ENCODE data around the gene SLC4A8. TPM values are rescaled to one million over a fixed set of nuclear protein-coding genes. Genes with fewer than 3 reads are reported as not detected.

The SLC4A8 gene
- total and polyA plus RNA-seq, 4 donors: 1.1 to 12.2 (median 3.0) TPM

DNA sequence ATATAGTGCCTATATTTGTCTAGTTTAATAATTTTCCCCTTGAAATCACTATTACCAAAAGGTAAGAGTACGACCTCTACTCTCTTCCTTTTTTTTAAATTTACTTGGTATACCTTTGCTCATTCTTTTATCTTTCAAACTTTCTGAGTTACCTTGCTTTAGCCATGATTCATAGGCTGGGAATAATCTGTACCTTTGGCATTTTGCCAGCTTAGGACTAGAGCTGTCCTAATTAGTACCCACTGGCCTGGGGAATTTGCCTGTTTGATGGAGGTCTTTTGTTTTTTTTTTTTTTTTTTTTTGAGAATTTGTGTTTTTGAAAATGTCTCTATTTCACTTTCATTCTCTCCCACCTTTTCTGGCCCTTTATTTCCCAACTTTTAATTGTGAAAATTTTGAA is 8.7 kb upstream of the SLC4A8 start:
- Histone ChIP-seq H3K4me1 (ENCODE audit: control insufficient read depth in 5 of 5, insufficient read depth in 5 of 5, low read length in 5 of 5) (no peaks in the 10 kb centered on the region), H3K36me3 (ENCODE audit: control insufficient read depth in 4 of 4, insufficient read depth in 4 of 4, low read length in 4 of 4) (no peaks in the 10 kb centered on the region), H3K27ac (ENCODE audit: low read depth in 1 of 2, low read length in 1 of 2) (no peak overlapping the region), H3K9ac (ENCODE audit: insufficient read depth in 1 of 2, low read length in 2 of 2) (no peak overlapping the region), H3K9me3 (ENCODE audit: control insufficient read depth in 4 of 4, insufficient read depth in 3 of 4, low read length in 3 of 4) (no peaks in the 10 kb centered on the region), H3K27me3 (ENCODE audit: control insufficient read depth in 3 of 3, insufficient read depth in 3 of 3, low read length in 2 of 3) (no peaks in the 10 kb centered on the region), H3K4me3 (no peak overlapping the region)
- DNase-seq (no peak), ATAC-seq (ENCODE audit: insufficient read depth, low FRiP score) (no peak)
- 88 to 98% methylated on average over 1 of the region's 1 CpG for WGBS, 2 donors
- TF ChIP-seq, protein P1, sequence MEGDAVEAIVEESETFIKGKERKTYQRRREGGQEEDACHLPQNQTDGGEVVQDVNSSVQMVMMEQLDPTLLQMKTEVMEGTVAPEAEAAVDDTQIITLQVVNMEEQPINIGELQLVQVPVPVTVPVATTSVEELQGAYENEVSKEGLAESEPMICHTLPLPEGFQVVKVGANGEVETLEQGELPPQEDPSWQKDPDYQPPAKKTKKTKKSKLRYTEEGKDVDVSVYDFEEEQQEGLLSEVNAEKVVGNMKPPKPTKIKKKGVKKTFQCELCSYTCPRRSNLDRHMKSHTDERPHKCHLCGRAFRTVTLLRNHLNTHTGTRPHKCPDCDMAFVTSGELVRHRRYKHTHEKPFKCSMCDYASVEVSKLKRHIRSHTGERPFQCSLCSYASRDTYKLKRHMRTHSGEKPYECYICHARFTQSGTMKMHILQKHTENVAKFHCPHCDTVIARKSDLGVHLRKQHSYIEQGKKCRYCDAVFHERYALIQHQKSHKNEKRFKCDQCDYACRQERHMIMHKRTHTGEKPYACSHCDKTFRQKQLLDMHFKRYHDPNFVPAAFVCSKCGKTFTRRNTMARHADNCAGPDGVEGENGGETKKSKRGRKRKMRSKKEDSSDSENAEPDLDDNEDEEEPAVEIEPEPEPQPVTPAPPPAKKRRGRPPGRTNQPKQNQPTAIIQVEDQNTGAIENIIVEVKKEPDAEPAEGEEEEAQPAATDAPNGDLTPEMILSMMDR (IDR thresholded peaks at IDR 0.05; ENCODE audit: control extremely low read depth, extremely low read depth): no peak

DNA sequence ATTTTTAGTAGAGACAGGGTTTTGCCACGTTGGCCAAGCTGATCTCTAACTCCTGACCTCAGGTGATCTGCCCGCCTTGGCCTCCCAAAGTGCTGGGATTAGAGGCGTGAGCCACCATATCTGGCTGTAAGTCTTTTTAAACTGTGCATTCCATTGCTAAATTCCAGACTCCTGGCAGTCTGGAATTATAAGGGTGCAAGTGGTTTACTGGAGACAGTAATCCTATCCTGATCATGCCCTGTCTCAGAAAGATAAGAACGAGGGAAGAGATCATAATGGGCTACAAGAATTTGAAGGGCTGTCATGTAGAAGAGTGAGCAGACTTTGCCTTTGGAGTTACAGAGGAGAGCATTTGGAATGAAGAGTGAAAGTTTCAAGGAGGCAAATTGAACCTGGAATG is 6.8 kb upstream of the SLC4A8 start:
- TF ChIP-seq, protein P1 (IDR thresholded peaks at IDR 0.05; ENCODE audit: control extremely low read depth, extremely low read depth): no peak
- Histone ChIP-seq H3K4me3 (no peak overlapping the region), H3K4me1 (ENCODE audit: control insufficient read depth in 5 of 5, insufficient read depth in 5 of 5, low read length in 5 of 5) (no peaks in the 10 kb centered on the region), H3K36me3 (ENCODE audit: control insufficient read depth in 4 of 4, insufficient read depth in 4 of 4, low read length in 4 of 4) (no peaks in the 10 kb centered on the region), H3K27me3 (ENCODE audit: control insufficient read depth in 3 of 3, insufficient read depth in 3 of 3, low read length in 2 of 3) (no peaks in the 10 kb centered on the region), H3K9ac (ENCODE audit: insufficient read depth in 1 of 2, low read length in 2 of 2) (no peak overlapping the region), H3K9me3 (ENCODE audit: control insufficient read depth in 4 of 4, insufficient read depth in 3 of 4, low read length in 3 of 4) (no peaks in the 10 kb centered on the region), H3K27ac (ENCODE audit: low read depth in 1 of 2, low read length in 1 of 2) (no peak overlapping the region)
- ATAC-seq (ENCODE audit: insufficient read depth, low FRiP score) (no peak), DNase-seq (no peak)
- WGBS, 2 donors: 68 to 84% methylated on average over 4 of the region's 4 CpGs

DNA sequence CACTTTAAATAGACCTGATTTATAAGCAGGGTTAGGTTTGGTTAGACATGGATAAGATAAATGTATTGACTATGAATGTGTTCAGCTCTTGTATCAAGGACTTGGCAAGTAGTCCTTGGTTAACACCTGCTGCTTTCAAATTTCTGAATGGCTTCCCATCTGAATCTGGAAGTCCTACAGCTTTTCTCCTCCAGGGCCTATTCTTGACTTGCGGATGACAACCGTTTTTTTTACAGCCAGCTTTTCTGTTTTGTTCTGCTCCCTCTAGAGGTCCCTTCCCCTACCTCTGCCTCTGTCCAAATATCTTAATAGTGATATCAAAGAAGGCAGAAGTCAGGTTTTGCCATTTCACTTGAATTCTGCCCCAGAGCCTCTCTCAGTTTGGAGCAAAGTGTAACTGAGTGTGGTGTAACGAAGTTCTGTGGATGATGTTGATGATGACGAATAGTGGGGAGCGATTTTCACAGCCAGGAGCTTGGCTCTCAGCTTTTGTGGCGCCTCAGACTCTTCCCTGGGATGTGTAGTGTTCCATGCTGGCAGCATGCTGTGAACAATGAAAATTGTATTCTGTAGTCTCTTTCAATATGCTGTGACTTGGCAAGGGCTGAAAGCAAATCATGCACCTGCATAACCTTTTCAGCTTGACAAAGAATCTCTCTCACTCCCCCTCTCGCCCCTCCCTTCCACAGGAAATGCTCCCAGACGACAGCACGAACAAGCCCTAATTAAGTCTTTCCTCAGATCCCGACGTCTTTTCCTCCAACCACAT is 5.0 kb upstream of the SLC4A8 start:
- Histone ChIP-seq H3K4me1 (ENCODE audit: control insufficient read depth in 5 of 5, insufficient read depth in 5 of 5, low read length in 5 of 5) (peaks cover 0 to 1% (median 0%) of the 10 kb centered on the region in 5 donors), H3K27ac (ENCODE audit: low read depth in 1 of 2, low read length in 1 of 2) (no peak overlapping the region), H3K9ac (ENCODE audit: insufficient read depth in 1 of 2, low read length in 2 of 2) (no peak overlapping the region), H3K36me3 (ENCODE audit: control insufficient read depth in 4 of 4, insufficient read depth in 4 of 4, low read length in 4 of 4) (no peaks in the 10 kb centered on the region), H3K27me3 (ENCODE audit: control insufficient read depth in 3 of 3, insufficient read depth in 3 of 3, low read length in 2 of 3) (peaks cover 0 to 7% (median 3%) of the 10 kb centered on the region in 3 donors), H3K4me3 (no peak overlapping the region), H3K9me3 (ENCODE audit: control insufficient read depth in 4 of 4, insufficient read depth in 3 of 4, low read length in 3 of 4) (no peaks in the 10 kb centered on the region)
- 43 to 53% methylated on average over 11 of the region's 11 CpGs for WGBS, 2 donors
- DNase-seq (no peak), ATAC-seq (ENCODE audit: insufficient read depth, low FRiP score) (no peak)
- TF ChIP-seq, protein P1 (IDR thresholded peaks at IDR 0.05; ENCODE audit: control extremely low read depth, extremely low read depth): no peak

Data from lung (tissue), 12 donors.